ENCODE data around the gene SERHL2.
"Not testable (repeated sequence)": the region's sequence is repeated elsewhere in the genome, so short reads cannot be mapped to it uniquely, and the experiment has no call there.

Gene SERHL2

DNA sequence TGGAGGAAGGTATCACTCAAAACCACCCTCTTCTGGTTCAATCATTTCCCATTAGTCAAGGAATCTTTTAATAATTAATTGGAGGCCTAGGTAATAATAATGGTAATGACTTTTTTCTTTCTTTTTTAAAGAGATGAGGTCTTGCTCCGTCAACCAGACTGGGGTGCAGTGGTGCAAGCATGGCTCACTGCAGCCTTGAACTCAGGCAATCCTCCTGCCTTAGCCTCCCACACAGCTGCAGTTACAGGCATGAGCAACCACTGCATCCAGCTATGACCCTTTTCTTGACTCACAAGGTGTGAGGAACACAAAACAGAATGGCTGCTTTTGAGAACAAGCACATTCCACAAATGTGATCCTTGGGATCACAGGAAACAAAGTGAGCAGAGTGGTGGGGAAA lies 57.3 kb downstream of the SERHL2 start:
- H3K4me2 ChIP-seq (ENCODE audit: low read length) = no peak overlapping the region
- no peaks in the 10 kb centered on the region for H3K27me3 ChIP-seq (ENCODE audit: control insufficient read depth, insufficient read depth, low read length)
- no peak overlapping the region for H3K9ac ChIP-seq (ENCODE audit: low read depth, low read length)
- H3K4me1 ChIP-seq (ENCODE audit: control insufficient read depth, insufficient read depth, low read length) = peaks cover 48% of the 10 kb centered on the region
- no peak overlapping the region for H3K4me3 ChIP-seq (ENCODE audit: low read length)
- no peaks in the 10 kb centered on the region for H3K9me3 ChIP-seq (replicated peaks; ENCODE audit: low read length)
- peaks cover 22% of the 10 kb centered on the region for H3K36me3 ChIP-seq (ENCODE audit: insufficient read depth, low read length)

DNA sequence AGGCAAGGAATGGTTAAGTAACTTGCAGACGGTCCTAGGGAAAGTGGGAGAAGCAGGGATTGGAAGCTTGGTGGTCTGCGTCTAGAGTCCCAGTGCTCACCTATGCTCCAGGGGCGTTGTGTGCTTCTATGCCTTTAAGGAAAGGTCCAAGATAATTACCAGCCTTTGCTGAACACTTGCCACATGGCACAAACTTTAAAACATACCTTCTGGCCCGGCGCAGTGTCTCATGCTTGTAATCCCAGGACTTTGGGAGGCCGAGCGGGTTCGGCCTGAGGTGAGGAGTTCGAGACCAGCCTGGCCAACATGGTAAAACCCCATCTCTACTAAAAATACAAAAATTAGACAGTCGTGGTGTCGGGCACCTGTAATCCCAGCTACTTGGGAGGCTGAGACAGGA lies 58.6 kb downstream of the SERHL2 start:
- Histone ChIP-seq H3K27me3 (ENCODE audit: control insufficient read depth, insufficient read depth, low read length) (no peaks in the 10 kb centered on the region), H3K36me3 (ENCODE audit: insufficient read depth, low read length) (peaks cover 22% of the 10 kb centered on the region), H3K4me2 (ENCODE audit: low read length) (peak overlapping the region; percentile 94), H3K4me1 (ENCODE audit: control insufficient read depth, insufficient read depth, low read length) (peaks cover 52% of the 10 kb centered on the region), H3K9ac (ENCODE audit: low read depth, low read length) (peak overlapping the region; percentile 16), H3K4me3 (ENCODE audit: low read length) (no peak overlapping the region), H3K9me3 (replicated peaks; ENCODE audit: low read length) (no peaks in the 10 kb centered on the region)

DNA sequence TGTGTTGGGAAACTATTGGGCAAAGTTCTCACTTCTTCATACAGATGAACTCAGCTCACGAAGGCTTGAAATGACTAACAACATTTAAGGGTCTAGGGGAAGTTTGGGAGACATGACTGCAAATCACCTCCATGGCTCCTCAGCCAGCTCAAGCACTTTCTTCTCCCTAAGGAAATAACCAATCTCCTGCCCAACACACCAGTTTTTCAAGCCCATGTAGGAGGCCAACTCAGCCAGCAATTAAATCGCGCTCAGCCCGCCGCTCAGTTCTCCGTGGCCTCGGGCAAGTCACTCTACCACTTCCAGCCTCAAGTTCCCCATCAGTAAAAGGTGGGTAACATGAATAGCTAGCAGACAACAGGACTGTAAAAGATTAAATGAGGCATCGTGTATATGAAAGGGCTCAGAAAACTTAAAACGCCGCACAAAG lies 60.1 kb downstream of the SERHL2 start:
- Histone ChIP-seq H3K9me3 (replicated peaks; ENCODE audit: low read length) (no peaks in the 10 kb centered on the region), H3K27me3 (ENCODE audit: control insufficient read depth, insufficient read depth, low read length) (no peaks in the 10 kb centered on the region), H3K36me3 (ENCODE audit: insufficient read depth, low read length) (peaks cover 21% of the 10 kb centered on the region), H3K4me3 (ENCODE audit: low read length) (peak overlapping the region; percentile 89), H3K9ac (ENCODE audit: low read depth, low read length) (peak overlapping the region; percentile 97), H3K4me2 (ENCODE audit: low read length) (peak overlapping the region; percentile 94), H3K4me1 (ENCODE audit: control insufficient read depth, insufficient read depth, low read length) (peaks cover 43% of the 10 kb centered on the region)

DNA sequence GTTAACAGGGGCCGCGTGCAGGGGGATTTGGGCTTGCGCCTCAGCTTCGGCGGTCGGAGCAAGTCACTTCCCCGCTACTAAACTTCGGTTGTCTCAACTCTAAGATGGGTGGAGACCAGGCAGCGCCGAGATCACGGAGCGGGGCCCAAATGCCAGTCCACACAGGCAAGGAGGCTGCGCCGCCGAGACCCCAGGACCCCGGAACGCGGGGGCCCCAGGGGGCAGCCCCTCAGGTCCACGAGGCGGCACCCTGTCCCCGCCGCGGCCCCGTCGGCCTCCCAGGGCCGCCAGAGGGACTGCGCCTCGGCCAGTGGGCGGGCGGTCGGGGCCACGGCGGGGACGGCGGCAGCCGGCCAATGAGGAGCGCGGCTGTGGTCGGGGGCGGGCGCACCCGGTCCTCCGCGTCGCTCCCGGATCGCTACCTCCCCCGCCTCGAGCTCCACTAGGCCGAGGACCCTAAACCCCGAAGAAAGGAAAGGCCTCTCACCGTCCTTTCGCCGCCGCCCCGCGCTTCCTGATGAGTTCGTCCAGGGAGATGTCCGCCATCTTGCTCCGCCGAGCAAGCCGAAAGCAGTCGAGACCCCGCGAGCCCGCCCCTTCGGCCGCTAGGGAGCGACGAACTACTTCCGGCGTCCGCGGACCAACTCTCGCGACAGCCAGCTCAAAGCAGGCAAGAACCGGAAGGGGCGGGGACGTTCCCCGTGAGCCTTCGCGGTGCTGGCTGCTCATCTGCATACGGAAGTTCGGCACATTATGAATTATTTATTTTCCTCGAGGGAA lies 60.7 kb downstream of the SERHL2 start, which contains the start of gene POLDIP3:
POLDIP3 (minus strand) TSS at position 572 of the 780 bp plus-strand sequence; CDS start at position 546, 26 bp downstream.
- H3K36me3 ChIP-seq (ENCODE audit: insufficient read depth, low read length) = peaks cover 27% of the 10 kb centered on the region
- H3K4me3 ChIP-seq (ENCODE audit: low read length) = peak within 1 kb of the TSS; percentile 89
- H3K9ac ChIP-seq (ENCODE audit: low read depth, low read length) = peak within 1 kb of the TSS; percentile 97
- peak within 1 kb of the TSS; percentile 94 for H3K4me2 ChIP-seq (ENCODE audit: low read length)
- H3K9me3 ChIP-seq (replicated peaks; ENCODE audit: low read length) = no peaks in the 10 kb centered on the region
- no peaks in the 10 kb centered on the region for H3K27me3 ChIP-seq (ENCODE audit: control insufficient read depth, insufficient read depth, low read length)
- peaks cover 37% of the 10 kb centered on the region for H3K4me1 ChIP-seq (ENCODE audit: control insufficient read depth, insufficient read depth, low read length)

DNA sequence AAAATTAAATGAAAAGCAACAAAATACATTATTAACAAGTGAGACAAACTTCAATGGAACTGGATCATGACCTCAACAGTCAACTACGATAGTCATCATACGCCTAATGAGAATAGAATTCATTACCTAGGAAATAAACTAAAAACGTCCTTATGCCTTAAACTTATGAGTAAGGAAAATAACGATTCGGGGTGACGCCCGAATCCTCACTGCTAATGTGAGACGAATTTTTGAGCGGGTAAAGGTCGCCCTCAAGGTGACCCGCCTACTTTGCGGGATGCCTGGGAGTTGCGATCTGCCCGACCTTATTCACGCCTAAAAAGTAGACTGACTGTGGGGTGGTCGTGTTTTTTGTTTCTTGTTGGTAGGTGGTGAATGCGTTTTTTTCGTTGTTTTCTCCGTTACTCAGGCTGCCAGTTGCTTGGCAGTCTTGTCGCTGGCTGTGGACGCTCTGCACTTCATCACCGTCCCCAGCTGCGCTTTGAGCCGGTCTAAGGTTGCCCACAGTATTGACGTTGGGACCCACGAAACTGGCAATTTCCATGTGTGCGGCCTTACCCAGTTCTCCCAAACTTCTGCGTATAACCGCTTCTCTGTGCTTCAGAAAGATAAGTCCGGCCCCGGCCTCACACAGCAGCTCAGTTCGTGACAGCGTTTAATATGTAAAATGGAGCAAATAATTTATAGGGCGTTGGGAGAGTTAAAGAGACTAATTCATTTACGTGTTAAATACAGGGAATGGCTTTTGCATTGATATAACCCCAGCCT lies 61.5 kb downstream of the SERHL2 start:
- Histone ChIP-seq H3K4me2 (ENCODE audit: low read length) (peak overlapping the region; percentile 94), H3K27me3 (ENCODE audit: control insufficient read depth, insufficient read depth, low read length) (no peaks in the 10 kb centered on the region), H3K36me3 (ENCODE audit: insufficient read depth, low read length) (peaks cover 34% of the 10 kb centered on the region), H3K4me3 (ENCODE audit: low read length) (peak overlapping the region; percentile 89), H3K4me1 (ENCODE audit: control insufficient read depth, insufficient read depth, low read length) (peaks cover 38% of the 10 kb centered on the region), H3K9me3 (replicated peaks; ENCODE audit: low read length) (no peaks in the 10 kb centered on the region), H3K9ac (ENCODE audit: low read depth, low read length) (peak overlapping the region; percentile 97)

DNA sequence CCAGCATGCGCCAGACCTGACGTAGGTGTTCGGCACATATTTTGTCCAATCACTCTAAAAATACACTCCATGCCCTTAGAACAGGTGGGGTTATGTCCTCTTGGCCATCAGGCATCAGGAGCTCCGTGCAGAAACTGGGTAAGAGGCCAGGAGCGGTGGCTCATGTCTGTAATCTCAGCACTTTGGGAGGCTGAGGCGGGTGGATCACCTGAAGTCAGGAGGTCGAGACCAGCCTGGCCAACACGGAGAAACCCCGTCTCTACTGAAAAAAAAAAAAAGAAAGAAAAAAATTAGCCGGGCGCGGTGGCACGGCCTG lies 62.1 kb downstream of the SERHL2 start:
- Histone ChIP-seq H3K4me2 (ENCODE audit: low read length) (peak overlapping the region; percentile 48), H3K9ac (ENCODE audit: low read depth, low read length) (peak overlapping the region; percentile 26), H3K36me3 (ENCODE audit: insufficient read depth, low read length) (peaks cover 29% of the 10 kb centered on the region), H3K4me1 (ENCODE audit: control insufficient read depth, insufficient read depth, low read length) (peaks cover 41% of the 10 kb centered on the region), H3K4me3 (ENCODE audit: low read length) (peak overlapping the region; percentile 29)
- H3K9me3 ChIP-seq (replicated peaks; ENCODE audit: low read length); H3K27me3 ChIP-seq (ENCODE audit: control insufficient read depth, insufficient read depth, low read length): not testable (repeated sequence)

DNA sequence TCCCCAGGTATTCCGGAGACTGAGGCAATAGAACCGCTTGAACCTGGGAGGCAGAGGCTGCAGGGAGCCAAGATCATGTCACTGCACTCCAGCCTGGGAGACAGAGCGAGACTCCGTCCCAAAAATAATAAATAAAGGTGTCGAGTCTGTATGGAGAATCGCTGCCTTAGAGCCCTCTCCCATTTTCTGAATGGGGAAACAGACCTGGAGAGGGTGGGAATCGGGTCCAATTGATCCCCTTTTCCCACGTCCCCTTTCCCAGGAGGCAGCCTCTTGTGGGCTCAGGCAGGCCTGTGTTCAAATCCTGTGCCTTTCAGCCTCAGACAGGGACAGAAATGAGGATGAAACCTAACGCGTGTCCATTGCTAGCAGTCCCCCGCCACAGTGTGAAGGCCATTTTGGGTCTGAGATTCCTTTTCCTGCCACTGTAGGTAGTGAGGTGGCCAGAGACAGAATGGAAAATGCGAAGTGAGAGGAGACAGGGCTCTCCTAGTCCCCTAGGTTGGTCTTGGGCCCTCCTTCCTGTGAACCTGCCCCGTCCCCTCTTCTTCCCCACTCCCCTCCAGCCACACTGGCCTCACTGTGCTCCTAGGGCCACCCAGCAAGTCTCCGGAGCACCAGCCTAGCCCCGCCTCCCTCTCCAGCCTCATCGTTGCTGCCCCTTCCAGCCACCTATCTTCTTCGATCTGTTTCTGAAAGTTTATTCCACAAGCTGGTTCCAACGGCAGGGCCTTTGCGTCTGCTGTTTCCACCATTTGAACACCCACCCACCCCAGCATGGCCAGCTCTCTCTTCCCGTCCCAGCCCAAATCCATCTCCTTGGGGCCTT lies 63.6 kb downstream of the SERHL2 start:
- H3K4me1 ChIP-seq (ENCODE audit: control insufficient read depth, insufficient read depth, low read length) = peaks cover 43% of the 10 kb centered on the region
- no peak overlapping the region for H3K4me3 ChIP-seq (ENCODE audit: low read length)
- H3K36me3 ChIP-seq (ENCODE audit: insufficient read depth, low read length) = peaks cover 25% of the 10 kb centered on the region
- no peaks in the 10 kb centered on the region for H3K9me3 ChIP-seq (replicated peaks; ENCODE audit: low read length)
- H3K4me2 ChIP-seq (ENCODE audit: low read length) = no peak overlapping the region
- no peak overlapping the region for H3K9ac ChIP-seq (ENCODE audit: low read depth, low read length)
- no peaks in the 10 kb centered on the region for H3K27me3 ChIP-seq (ENCODE audit: control insufficient read depth, insufficient read depth, low read length)

DNA sequence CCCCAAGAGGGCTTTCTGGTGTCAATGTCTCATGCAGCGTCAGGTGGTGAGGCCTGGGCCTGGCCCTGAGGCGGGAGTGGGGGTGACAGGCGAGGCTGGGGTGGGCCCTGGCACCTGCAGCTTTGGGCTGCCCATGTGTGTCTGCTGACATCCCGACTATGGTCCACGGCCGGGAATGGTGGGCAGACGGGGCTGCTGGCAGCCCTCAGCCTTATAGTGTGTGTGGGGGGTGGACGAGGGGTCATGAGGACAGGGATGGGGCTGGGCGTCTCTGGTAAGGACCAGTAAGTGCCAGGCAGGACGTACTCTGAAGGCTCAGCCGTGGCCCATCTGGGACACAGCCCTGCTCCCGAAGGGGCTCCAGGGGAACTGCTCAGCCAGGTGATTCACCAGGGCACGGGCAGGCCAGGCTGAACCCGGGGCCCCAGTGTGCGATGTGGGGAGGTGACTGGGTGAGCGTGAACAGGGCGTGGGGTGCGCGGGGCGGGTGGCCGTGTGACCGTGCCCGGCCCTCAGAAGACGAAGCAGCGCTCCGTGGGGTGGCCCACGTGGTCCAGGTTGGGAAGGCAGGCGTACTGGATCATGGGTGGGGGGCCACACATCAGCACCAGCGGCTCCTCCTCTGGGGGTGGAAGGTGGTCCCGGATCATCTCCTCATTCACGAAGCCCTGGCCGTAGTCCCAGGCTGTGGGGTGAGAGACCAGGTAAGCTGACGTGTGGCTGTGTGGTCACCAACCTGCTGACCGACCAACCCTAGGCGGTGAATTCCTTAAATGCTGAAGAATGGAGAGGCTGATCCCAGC lies 65.7 kb downstream of the SERHL2 start:
- H3K27me3 ChIP-seq (ENCODE audit: control insufficient read depth, insufficient read depth, low read length) = no peaks in the 10 kb centered on the region
- H3K4me2 ChIP-seq (ENCODE audit: low read length) = no peak overlapping the region
- no peak overlapping the region for H3K9ac ChIP-seq (ENCODE audit: low read depth, low read length)
- H3K4me3 ChIP-seq (ENCODE audit: low read length) = no peak overlapping the region
- no peaks in the 10 kb centered on the region for H3K9me3 ChIP-seq (replicated peaks; ENCODE audit: low read length)
- peaks cover 37% of the 10 kb centered on the region for H3K4me1 ChIP-seq (ENCODE audit: control insufficient read depth, insufficient read depth, low read length)
- H3K36me3 ChIP-seq (ENCODE audit: insufficient read depth, low read length) = peaks cover 35% of the 10 kb centered on the region

DNA sequence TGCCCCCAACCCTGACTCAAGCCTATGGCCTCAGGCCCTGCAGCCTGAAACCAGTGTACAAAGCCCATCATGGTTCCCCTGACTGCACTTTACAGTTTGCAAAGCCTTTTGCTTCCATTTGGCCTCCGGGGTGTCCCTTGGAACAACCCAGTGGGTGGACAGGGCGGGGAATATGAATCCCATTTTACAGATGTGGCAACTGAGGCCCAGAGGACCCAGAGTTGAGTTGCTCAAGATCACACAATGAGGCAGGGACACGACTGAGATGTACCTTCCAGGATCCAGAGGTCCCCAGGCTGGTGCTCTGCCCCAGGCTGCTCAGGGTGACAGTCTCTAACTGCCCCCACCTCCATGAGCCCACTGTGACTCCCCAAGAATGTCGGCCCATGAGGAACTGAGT lies 66.3 kb downstream of the SERHL2 start:
- H3K9ac ChIP-seq (ENCODE audit: low read depth, low read length) = peak overlapping the region; percentile 33
- H3K4me3 ChIP-seq (ENCODE audit: low read length) = no peak overlapping the region
- H3K4me2 ChIP-seq (ENCODE audit: low read length) = peak overlapping the region; percentile 62
- no peaks in the 10 kb centered on the region for H3K27me3 ChIP-seq (ENCODE audit: control insufficient read depth, insufficient read depth, low read length)
- peaks cover 37% of the 10 kb centered on the region for H3K4me1 ChIP-seq (ENCODE audit: control insufficient read depth, insufficient read depth, low read length)
- H3K9me3 ChIP-seq (replicated peaks; ENCODE audit: low read length) = no peaks in the 10 kb centered on the region
- H3K36me3 ChIP-seq (ENCODE audit: insufficient read depth, low read length) = peaks cover 35% of the 10 kb centered on the region

DNA sequence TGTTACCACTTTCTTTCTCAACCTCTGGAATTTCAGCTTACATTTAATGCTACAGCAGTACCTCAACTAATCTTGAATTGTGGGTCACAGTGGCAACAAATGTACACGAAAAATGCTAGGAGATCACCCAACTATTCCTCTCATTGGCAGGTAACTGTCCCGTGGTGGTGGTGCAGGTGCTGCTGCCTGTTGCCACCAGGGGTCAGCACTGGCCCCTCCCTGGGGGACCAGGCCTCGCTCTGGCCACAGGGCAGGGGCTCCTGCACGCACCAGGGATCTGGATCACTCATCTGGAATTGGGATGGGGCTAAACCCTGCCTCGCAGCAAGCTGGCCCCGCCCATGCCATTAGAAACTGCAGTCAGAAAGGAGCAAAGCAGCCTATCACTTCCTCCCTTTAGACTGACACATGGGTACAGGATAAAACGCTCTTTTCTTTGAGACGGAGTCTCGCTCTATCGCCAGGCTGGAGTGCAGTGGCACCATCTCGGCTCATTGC lies 67.8 kb downstream of the SERHL2 start:
- H3K9me3 ChIP-seq (replicated peaks; ENCODE audit: low read length) = no peaks in the 10 kb centered on the region
- H3K4me3 ChIP-seq (ENCODE audit: low read length) = peak overlapping the region; percentile 43
- H3K9ac ChIP-seq (ENCODE audit: low read depth, low read length) = peak overlapping the region; percentile 44
- peaks cover 29% of the 10 kb centered on the region for H3K4me1 ChIP-seq (ENCODE audit: control insufficient read depth, insufficient read depth, low read length)
- H3K4me2 ChIP-seq (ENCODE audit: low read length) = peak overlapping the region; percentile 62
- H3K27me3 ChIP-seq (ENCODE audit: control insufficient read depth, insufficient read depth, low read length) = no peaks in the 10 kb centered on the region
- H3K36me3 ChIP-seq (ENCODE audit: insufficient read depth, low read length) = peaks cover 46% of the 10 kb centered on the region

Data from skeletal muscle satellite cell (primary cell).